Measurements from ENCODE around the gene MAP4K2. TPM values are rescaled to one million over a fixed set of nuclear protein-coding genes. Genes with fewer than 3 reads are reported as not detected.
A peak's percentile ranks its signal among the peaks of the same experiment; 100 is the strongest.

The MAP4K2 gene
- total RNA-seq, 1 experiment from 2014 or later: 24.7 TPM

DNA sequence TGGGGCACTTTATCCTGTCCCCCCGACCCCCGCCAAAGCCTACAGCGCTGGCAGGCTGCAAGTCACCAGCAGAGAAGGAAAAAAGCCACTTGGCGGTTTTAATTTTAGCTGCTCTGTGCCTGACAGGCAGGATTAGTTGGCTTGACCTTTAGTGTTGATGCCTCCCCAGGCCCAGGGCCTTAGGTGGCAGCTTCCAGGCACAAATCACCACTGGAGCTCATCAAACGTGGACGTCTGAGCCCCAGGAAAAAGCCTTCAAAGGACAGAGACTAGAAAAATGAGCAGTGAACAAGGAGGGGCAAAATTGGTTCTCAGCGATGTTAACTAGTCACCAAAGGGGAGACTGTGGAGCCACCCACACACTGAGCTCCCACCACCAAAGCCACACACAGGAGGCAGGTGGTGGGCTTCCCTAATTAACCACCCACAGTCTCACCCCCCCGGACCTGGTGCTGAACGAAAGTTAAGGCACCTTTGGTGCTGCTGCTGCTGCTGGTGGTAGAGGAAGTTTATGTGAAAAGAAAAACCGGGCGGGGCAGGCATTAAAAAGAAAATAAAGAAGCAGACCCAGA lies 38.9 kb downstream of the MAP4K2 start:
- Histone ChIP-seq H3K9ac (ENCODE audit: extremely low read depth, insufficient read length, low read length) (no peak overlapping the region), H4K20me1 (ENCODE audit: control insufficient read depth, insufficient read depth, insufficient read length) (no peaks in the 10 kb centered on the region), H3K56ac (ENCODE audit: insufficient read length, low read depth, low read length) (no peak overlapping the region), H2AK5ac (ENCODE audit: insufficient read length, low read length) (no peak overlapping the region), H4K91ac (ENCODE audit: insufficient read length, low read depth, low read length) (no peak overlapping the region), H2BK5ac (ENCODE audit: insufficient read length, low read length) (no peak overlapping the region), H4K5ac (ENCODE audit: insufficient read length, low read depth, low read length) (no peak overlapping the region), H3K23ac (ENCODE audit: insufficient read length, low read depth, low read length) (no peak overlapping the region), H3K27me3 (ENCODE audit: insufficient read depth, low read length) (no peaks in the 10 kb centered on the region), H2BK20ac (ENCODE audit: low read depth, low read length, poor library complexity, severe bottlenecking) (no peak overlapping the region), H3K9me3 (ENCODE audit: control insufficient read depth, low read depth, low read length) (no peaks in the 10 kb centered on the region), H3K14ac (ENCODE audit: insufficient read depth, low read length) (no peak overlapping the region), H2BK12ac (ENCODE audit: insufficient read length, low read depth, low read length) (no peak overlapping the region), H4K8ac (replicated peaks; ENCODE audit: insufficient read length, low read depth, low read length) (no peak overlapping the region), H3K4ac (ENCODE audit: low read depth, low read length) (no peak overlapping the region), H3K79me1 (ENCODE audit: insufficient read depth, low read depth, low read length, poor library complexity, severe bottlenecking) (peaks cover 3% of the 10 kb centered on the region), H3K79me2 (ENCODE audit: insufficient read depth, low read length) (no peaks in the 10 kb centered on the region), H3K18ac (ENCODE audit: insufficient read length, low read depth, low read length) (no peak overlapping the region), H3K23me2 (ENCODE audit: insufficient read length, low read depth, low read length, poor library complexity, severe bottlenecking) (no peaks in the 10 kb centered on the region), H3T11ph (ENCODE audit: low read length) (no peak overlapping the region), H2BK120ac (ENCODE audit: low read depth, low read length, poor library complexity, severe bottlenecking) (no peak overlapping the region), H3K27ac (ENCODE audit: insufficient read length, low read depth, low read length) (no peak overlapping the region), H3K4me2 (ENCODE audit: insufficient read depth, insufficient read length, low read length) (no peak overlapping the region), H3K4me1 (ENCODE audit: insufficient read depth, low read length) (peaks cover 4% of the 10 kb centered on the region; the same call in 1 of the 2 replicates), H2BK15ac (ENCODE audit: low read depth, low read length) (no peak overlapping the region), H2AFZ (ENCODE audit: low read length) (no peak overlapping the region)
- WGBS (ENCODE audit: extremely low coverage, insufficient read length, low lambda C conversion rate): no CpG with 5 or more reads among the region's 11 CpGs
- Mint-ChIP-seq H3K27ac (peak overlapping the region; percentile 97 to 99 (median 98)), H3K4me3 (peak overlapping the region; percentile 48 to 67; a peak in 4 of 5 replicates), H3K27me3 (ENCODE audit: low read depth) (no peaks in the 10 kb centered on the region; the same call in 1 of the 2 replicates), H3K4me1 (peaks cover 77 to 90% of the 10 kb centered on the region in 2 experiments), H3K36me3 (ENCODE audit: insufficient read depth in 1 of 3, low read depth in 3 of 3) (peaks cover 39 to 69% (median 57%) of the 10 kb centered on the region in 3 experiments; a peak in 6 of 7 replicates), H3K9me3 (no peaks in the 10 kb centered on the region; a peak in 1 of 5 replicates)
- no peak for DNase-seq
- TF ChIP-seq, protein P1, sequence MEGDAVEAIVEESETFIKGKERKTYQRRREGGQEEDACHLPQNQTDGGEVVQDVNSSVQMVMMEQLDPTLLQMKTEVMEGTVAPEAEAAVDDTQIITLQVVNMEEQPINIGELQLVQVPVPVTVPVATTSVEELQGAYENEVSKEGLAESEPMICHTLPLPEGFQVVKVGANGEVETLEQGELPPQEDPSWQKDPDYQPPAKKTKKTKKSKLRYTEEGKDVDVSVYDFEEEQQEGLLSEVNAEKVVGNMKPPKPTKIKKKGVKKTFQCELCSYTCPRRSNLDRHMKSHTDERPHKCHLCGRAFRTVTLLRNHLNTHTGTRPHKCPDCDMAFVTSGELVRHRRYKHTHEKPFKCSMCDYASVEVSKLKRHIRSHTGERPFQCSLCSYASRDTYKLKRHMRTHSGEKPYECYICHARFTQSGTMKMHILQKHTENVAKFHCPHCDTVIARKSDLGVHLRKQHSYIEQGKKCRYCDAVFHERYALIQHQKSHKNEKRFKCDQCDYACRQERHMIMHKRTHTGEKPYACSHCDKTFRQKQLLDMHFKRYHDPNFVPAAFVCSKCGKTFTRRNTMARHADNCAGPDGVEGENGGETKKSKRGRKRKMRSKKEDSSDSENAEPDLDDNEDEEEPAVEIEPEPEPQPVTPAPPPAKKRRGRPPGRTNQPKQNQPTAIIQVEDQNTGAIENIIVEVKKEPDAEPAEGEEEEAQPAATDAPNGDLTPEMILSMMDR (conservative IDR thresholded peaks at IDR 0.05): no peak

Measured in H9 (cell line).